Liver (tissue), 9 donors: ENCODE results near the gene SLC38A10. TPM values are rescaled to one million over a fixed set of nuclear protein-coding genes. Genes with fewer than 3 reads are reported as not detected.

Source experiments
- DNase-seq: peaks from one replicate; pipeline ENCODE4 v3.0.0-alpha.2; 2017; ENCODE audit warnings: low spot score
- H3K27ac ChIP-seq, 2 donors: one replicate each; pipeline ENCODE4 v1.7.0; 2013; ENCODE audit warnings: inconsistent platforms in 2 of 2, low read length in 2 of 2, control low read depth in 1 of 2, low read depth in 1 of 2, mild to moderate bottlenecking in 1 of 2
- H3K27me3 ChIP-seq, 4 donors: one replicate each; pipeline versions ENCODE4 v1.6.1 to v1.7.0; 2013; ENCODE audit warnings: low read length in 3 of 4, inconsistent platforms in 1 of 4, mild to moderate bottlenecking in 1 of 4, moderate library complexity in 1 of 4; ENCODE audit not compliant: control insufficient read depth in 4 of 4, insufficient read depth in 4 of 4
- H3K36me3 ChIP-seq, 4 donors: one replicate each; pipeline versions ENCODE4 v1.6.1 to v1.7.0; 2013; ENCODE audit warnings: low read length in 3 of 4, mild to moderate bottlenecking in 3 of 4, low read depth in 1 of 4, moderate library complexity in 1 of 4; ENCODE audit not compliant: control insufficient read depth in 4 of 4, insufficient read depth in 3 of 4
- H3K4me1 ChIP-seq, 4 donors: one replicate each; pipeline versions ENCODE4 v1.6.1 to v1.7.0; 2013; ENCODE audit warnings: low read length in 3 of 4, mild to moderate bottlenecking in 3 of 4, moderate library complexity in 1 of 4; ENCODE audit not compliant: control insufficient read depth in 4 of 4, insufficient read depth in 4 of 4
- H3K4me3 ChIP-seq, 3 donors: one replicate each; pipeline versions ENCODE4 v1.6.1 to v1.7.0; 2013; ENCODE audit warnings: low read length in 3 of 3, control low read depth in 1 of 3, low read depth in 1 of 3, mild to moderate bottlenecking in 1 of 3
- H3K9ac ChIP-seq, 2 donors: one replicate each; pipeline ENCODE4 v1.7.0; 2013; ENCODE audit warnings: low read length in 2 of 2, mild to moderate bottlenecking in 2 of 2, moderate library complexity in 2 of 2, control low read depth in 1 of 2, low read depth in 1 of 2
- H3K9me3 ChIP-seq, 4 donors: one replicate each; pipeline versions ENCODE4 v1.6.1 to v1.7.0; 2013; ENCODE audit warnings: low read length in 3 of 4; ENCODE audit not compliant: control insufficient read depth in 4 of 4
- FOXA2 ChIP-seq: IDR thresholded peaks from 2 replicates; pipeline ENCODE4 v1.6.1; 2016; ENCODE audit warnings: antibody characterized with exemption
- HNF4G ChIP-seq: IDR thresholded peaks from 2 replicates; pipeline ENCODE4 v1.6.1; 2016; ENCODE audit warnings: antibody characterized with exemption
- NR2F2 ChIP-seq: IDR thresholded peaks from 2 replicates; pipeline ENCODE4 v1.6.1; 2016; ENCODE audit warnings: antibody characterized with exemption
- SP1 ChIP-seq: IDR thresholded peaks from 2 replicates; pipeline ENCODE4 v1.6.1; 2018; ENCODE audit warnings: antibody characterized with exemption, mild to moderate bottlenecking
- TAF1 ChIP-seq: conservative IDR thresholded peaks from 2 replicates; pipeline ENCODE4 v1.6.1; 2016; ENCODE audit warnings: antibody characterized with exemption, mild to moderate bottlenecking
- YY1 ChIP-seq: IDR thresholded peaks from 2 replicates; pipeline ENCODE4 v1.6.1; 2016; ENCODE audit warnings: antibody characterized with exemption, mild to moderate bottlenecking
- WGBS: extraction: QIAGEN DNeasy Blood & Tissue Kit; methylation state at CpG from one replicate; pipeline ENCODE4 v1.1.7; 2013; 5-methylcytosine and 5-hydroxymethylcytosine counted together
- polyA plus RNA-seq, 2 donors: library from polyadenylated mRNA; stranded (reverse) in 1 of 2; unstranded in 1 of 2; fragments of 200-250 nt in 1 of 2; fragments of >200 nt in 1 of 2; fragmentation: Nextera tagmentation in 1 of 2; extraction: Ambion mirVana in 1 of 2; gene quantifications; one replicate each; pipeline versions ENCODE4 v1.2.1 to v1.2.3, GENCODE V29; 2013 to 2015
- total RNA-seq, 2 donors: library from RNA; depleted of rRNA; stranded (reverse); fragments of >200 nt; gene quantifications; one replicate each; pipeline ENCODE4 v1.2.3, GENCODE V29; 2014
- TF ChIP-seq, protein P1 (sequence below): fragments of 150-350 bp; IDR thresholded peaks from 2 replicates; pipeline ENCODE4 v1.5.1; 2017; ENCODE audit warnings: improper control_type of control experiment, low read depth, low read length; ENCODE audit not compliant: missing input control
- TF ChIP-seq, protein P2 (sequence below): IDR thresholded peaks from 2 replicates; pipeline ENCODE4 v1.6.1; 2016; ENCODE audit warnings: antibody characterized with exemption
- TF ChIP-seq, protein P3 (sequence below): IDR thresholded peaks from 2 replicates; pipeline ENCODE4 v1.6.1; 2016; ENCODE audit warnings: antibody characterized with exemption, mild to moderate bottlenecking
- donor health status: healthy.
- donor health status: healthy.
- donor health status: healthy.
- donor health status: healthy.
- donor health status: healthy.

The SLC38A10 gene
- total and polyA plus RNA-seq, 4 donors: 29.3 to 117 (median 54.7) TPM

DNA sequence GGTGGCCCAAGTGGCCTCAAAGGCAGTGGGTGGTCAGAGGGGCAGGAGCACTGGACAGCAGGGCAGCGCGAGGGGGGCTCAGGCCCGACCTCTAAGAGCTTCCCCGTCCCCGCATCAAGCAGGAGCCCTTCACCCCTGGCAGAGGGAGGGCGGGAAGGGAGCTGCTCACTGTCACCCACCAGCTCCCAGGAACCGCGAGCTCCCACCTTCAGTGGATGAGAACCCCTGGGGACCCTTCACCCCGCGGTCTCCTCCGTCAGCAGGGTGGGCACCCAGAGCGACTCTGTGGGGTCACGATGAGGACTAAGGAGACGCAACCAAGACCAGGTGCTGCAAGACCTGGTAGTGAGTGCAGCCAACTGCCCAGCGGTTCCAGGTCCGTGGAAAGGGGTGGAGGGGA is 86.0 kb downstream of the SLC38A10 start:
- no peak overlapping the region for H3K27ac ChIP-seq
- TF ChIP-seq TAF1: no peak
- TF ChIP-seq HNF4G: no peak
- no peak for TF ChIP-seq FOXA2
- no peak for TF ChIP-seq YY1
- H3K4me1 ChIP-seq: no peaks in the 10 kb centered on the region
- no peak for DNase-seq
- no peaks in the 10 kb centered on the region for H3K27me3 ChIP-seq
- no peak overlapping the region for H3K9ac ChIP-seq
- 99% methylated on average over 16 of the region's 16 CpGs for WGBS
- H3K4me3 ChIP-seq: no peak overlapping the region
- H3K9me3 ChIP-seq: no peaks in the 10 kb centered on the region
- no peaks in the 10 kb centered on the region for H3K36me3 ChIP-seq

DNA sequence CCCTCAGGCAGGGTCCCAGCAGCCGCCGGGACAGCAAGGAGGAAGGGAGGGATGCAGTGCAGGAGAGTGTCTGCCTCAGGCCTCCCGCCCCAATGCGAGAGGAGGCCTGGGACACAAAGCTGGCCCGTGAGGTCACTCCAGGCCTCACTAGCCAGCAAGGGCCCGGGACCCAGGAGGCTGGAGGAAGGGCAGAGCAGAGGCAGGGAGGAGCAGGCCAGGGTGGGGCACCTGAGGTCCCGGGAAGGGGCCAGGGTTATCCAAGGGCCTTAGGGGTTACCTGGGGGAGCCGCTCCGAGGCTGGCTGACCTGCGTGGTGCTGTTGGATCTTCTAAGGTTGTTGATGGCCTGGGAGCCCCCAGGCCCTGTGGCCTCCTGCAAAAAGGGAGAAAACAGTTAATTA is 86.5 kb downstream of the SLC38A10 start:
- Histone ChIP-seq H3K4me3 (no peak overlapping the region), H3K9me3 (no peaks in the 10 kb centered on the region), H3K27ac (no peak overlapping the region), H3K27me3 (no peaks in the 10 kb centered on the region), H3K9ac (no peak overlapping the region), H3K4me1 (no peaks in the 10 kb centered on the region), H3K36me3 (no peaks in the 10 kb centered on the region)
- TF ChIP-seq, protein P1, sequence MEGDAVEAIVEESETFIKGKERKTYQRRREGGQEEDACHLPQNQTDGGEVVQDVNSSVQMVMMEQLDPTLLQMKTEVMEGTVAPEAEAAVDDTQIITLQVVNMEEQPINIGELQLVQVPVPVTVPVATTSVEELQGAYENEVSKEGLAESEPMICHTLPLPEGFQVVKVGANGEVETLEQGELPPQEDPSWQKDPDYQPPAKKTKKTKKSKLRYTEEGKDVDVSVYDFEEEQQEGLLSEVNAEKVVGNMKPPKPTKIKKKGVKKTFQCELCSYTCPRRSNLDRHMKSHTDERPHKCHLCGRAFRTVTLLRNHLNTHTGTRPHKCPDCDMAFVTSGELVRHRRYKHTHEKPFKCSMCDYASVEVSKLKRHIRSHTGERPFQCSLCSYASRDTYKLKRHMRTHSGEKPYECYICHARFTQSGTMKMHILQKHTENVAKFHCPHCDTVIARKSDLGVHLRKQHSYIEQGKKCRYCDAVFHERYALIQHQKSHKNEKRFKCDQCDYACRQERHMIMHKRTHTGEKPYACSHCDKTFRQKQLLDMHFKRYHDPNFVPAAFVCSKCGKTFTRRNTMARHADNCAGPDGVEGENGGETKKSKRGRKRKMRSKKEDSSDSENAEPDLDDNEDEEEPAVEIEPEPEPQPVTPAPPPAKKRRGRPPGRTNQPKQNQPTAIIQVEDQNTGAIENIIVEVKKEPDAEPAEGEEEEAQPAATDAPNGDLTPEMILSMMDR: no peak
- TF ChIP-seq NR2F2: no peak
- TF ChIP-seq, protein P2, sequence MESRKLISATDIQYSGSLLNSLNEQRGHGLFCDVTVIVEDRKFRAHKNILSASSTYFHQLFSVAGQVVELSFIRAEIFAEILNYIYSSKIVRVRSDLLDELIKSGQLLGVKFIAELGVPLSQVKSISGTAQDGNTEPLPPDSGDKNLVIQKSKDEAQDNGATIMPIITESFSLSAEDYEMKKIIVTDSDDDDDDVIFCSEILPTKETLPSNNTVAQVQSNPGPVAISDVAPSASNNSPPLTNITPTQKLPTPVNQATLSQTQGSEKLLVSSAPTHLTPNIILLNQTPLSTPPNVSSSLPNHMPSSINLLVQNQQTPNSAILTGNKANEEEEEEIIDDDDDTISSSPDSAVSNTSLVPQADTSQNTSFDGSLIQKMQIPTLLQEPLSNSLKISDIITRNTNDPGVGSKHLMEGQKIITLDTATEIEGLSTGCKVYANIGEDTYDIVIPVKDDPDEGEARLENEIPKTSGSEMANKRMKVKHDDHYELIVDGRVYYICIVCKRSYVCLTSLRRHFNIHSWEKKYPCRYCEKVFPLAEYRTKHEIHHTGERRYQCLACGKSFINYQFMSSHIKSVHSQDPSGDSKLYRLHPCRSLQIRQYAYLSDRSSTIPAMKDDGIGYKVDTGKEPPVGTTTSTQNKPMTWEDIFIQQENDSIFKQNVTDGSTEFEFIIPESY: no peak
- TF ChIP-seq SP1: no peak
- TF ChIP-seq, protein P3, sequence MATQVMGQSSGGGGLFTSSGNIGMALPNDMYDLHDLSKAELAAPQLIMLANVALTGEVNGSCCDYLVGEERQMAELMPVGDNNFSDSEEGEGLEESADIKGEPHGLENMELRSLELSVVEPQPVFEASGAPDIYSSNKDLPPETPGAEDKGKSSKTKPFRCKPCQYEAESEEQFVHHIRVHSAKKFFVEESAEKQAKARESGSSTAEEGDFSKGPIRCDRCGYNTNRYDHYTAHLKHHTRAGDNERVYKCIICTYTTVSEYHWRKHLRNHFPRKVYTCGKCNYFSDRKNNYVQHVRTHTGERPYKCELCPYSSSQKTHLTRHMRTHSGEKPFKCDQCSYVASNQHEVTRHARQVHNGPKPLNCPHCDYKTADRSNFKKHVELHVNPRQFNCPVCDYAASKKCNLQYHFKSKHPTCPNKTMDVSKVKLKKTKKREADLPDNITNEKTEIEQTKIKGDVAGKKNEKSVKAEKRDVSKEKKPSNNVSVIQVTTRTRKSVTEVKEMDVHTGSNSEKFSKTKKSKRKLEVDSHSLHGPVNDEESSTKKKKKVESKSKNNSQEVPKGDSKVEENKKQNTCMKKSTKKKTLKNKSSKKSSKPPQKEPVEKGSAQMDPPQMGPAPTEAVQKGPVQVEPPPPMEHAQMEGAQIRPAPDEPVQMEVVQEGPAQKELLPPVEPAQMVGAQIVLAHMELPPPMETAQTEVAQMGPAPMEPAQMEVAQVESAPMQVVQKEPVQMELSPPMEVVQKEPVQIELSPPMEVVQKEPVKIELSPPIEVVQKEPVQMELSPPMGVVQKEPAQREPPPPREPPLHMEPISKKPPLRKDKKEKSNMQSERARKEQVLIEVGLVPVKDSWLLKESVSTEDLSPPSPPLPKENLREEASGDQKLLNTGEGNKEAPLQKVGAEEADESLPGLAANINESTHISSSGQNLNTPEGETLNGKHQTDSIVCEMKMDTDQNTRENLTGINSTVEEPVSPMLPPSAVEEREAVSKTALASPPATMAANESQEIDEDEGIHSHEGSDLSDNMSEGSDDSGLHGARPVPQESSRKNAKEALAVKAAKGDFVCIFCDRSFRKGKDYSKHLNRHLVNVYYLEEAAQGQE: no peak
- DNase-seq: no peak
- 97% methylated on average over 10 of the region's 10 CpGs for WGBS
